B cell (primary cell): ENCODE measurements around the gene COL5A3. TPM values are rescaled to one million over a fixed set of nuclear protein-coding genes. Genes with fewer than 3 reads are reported as not detected.

ENCODE experiments used
- ATAC-seq: fragments of 200-7000 bp; cut with Tn5 transposase; one replicate; pipeline ENCODE4 v1.10.0; 2021; ENCODE audit warnings: low read depth, mild to moderate bottlenecking, moderate number of reproducible peaks, moderate library complexity
- CTCF ChIA-PET: fragments of 350-600 bp; sonication (Branson Sonifier 250); formaldehyde crosslinking; loops from one replicate; lab custom pipeline; 2021; ENCODE audit warnings: antibody characterized with exemption, inconsistent platforms; lab: Charles Lee
- POLR2A ChIA-PET: fragments of 350-600 bp; sonication (Branson Sonifier 250); formaldehyde crosslinking; loops from one replicate; lab custom pipeline; 2021; ENCODE audit warnings: antibody characterized with exemption; lab: Charles Lee
- DNase-seq: peaks from one replicate; pipeline ENCODE4 v3.0.0; 2013
- H2AFZ ChIP-seq: 2 replicates; pipeline ENCODE4 v1.6.1; 2012; ENCODE audit warnings: mild to moderate bottlenecking, low read depth, low read length; ENCODE audit not compliant: insufficient read depth, poor library complexity, severe bottlenecking
- H3K27ac ChIP-seq, 2 donors: 1 replicate in 1 of 2; 2 replicates in 1 of 2; pipeline ENCODE4 v1.5.1; 2012 to 2013; ENCODE audit warnings: low read length in 2 of 2, mild to moderate bottlenecking in 2 of 2, moderate library complexity in 1 of 2
- H3K27me3 ChIP-seq, 4 experiments: fragments of 200-600 bp in 1 of 4; sonication (generic) in 1 of 4; replicated peaks in 1 of 4; 1 replicate in 2 of 4; 2 replicates in 2 of 4; pipeline versions ENCODE4 v1.6.1 to v1.7.0; 2013 to 2016; ENCODE audit warnings: low read length in 3 of 4, mild to moderate bottlenecking in 2 of 4, mixed read lengths in 1 of 4, moderate library complexity in 1 of 4; ENCODE audit not compliant: insufficient read depth in 4 of 4, control insufficient read depth in 3 of 4; ENCODE audit errors: control extremely low read depth in 1 of 4
- H3K36me3 ChIP-seq, 2 experiments: replicated peaks in 1 of 2; 1 replicate in 1 of 2; 2 replicates in 1 of 2; pipeline versions ENCODE4 v1.6.1 to v1.7.1; 2013; ENCODE audit warnings: low read length in 1 of 2; ENCODE audit not compliant: insufficient read depth in 2 of 2, control insufficient read depth in 1 of 2; ENCODE audit errors: control extremely low read depth in 1 of 2, extremely low read depth in 1 of 2
- H3K4me1 ChIP-seq, 2 donors: fragments of 200-600 bp in 1 of 2; sonication (generic) in 1 of 2; 1 replicate in 1 of 2; 2 replicates in 1 of 2; pipeline versions ENCODE4 v1.5.1 to v1.6.1; 2013 to 2017; ENCODE audit warnings: low read length in 2 of 2; ENCODE audit not compliant: control insufficient read depth in 2 of 2, insufficient read depth in 2 of 2
- H3K4me2 ChIP-seq: replicated peaks from 2 replicates; pipeline ENCODE3; 2012; ENCODE audit warnings: mild to moderate bottlenecking, low read depth, low read length; ENCODE audit not compliant: poor library complexity, severe bottlenecking
- H3K4me3 ChIP-seq, 5 experiments: fragments of 200-600 bp in 1 of 5; sonication (generic) in 1 of 5; 1 replicate in 3 of 5; 2 replicates in 2 of 5; pipeline versions ENCODE4 v1.5.1 to v1.7.0; 2011 to 2016; ENCODE audit warnings: low read length in 4 of 5, mild to moderate bottlenecking in 4 of 5, low read depth in 2 of 5, control low read depth in 1 of 5, moderate library complexity in 1 of 5; ENCODE audit not compliant: insufficient read depth in 1 of 5; ENCODE audit errors: control extremely low read depth in 1 of 5, extremely low read depth in 1 of 5
- H3K79me2 ChIP-seq: fragments of 200-600 bp; sonication (generic); one replicate; pipeline ENCODE4 v1.6.0; 2016; ENCODE audit warnings: low read length; ENCODE audit not compliant: control insufficient read depth, insufficient read depth
- H3K9ac ChIP-seq: fragments of 200-600 bp; sonication (generic); 2 replicates; pipeline ENCODE4 v1.6.1; 2017; ENCODE audit warnings: mild to moderate bottlenecking, low read length, moderate library complexity
- H3K9me3 ChIP-seq, 3 donors: one replicate each; pipeline versions ENCODE4 v1.6.1 to v1.7.1; 2013; ENCODE audit warnings: low read length in 2 of 3; ENCODE audit not compliant: control insufficient read depth in 2 of 3, insufficient read depth in 1 of 3; ENCODE audit errors: control extremely low read depth in 1 of 3
- H4K20me1 ChIP-seq: 2 replicates; pipeline ENCODE4 v1.6.0; 2012; ENCODE audit warnings: mild to moderate bottlenecking, low read length; ENCODE audit not compliant: insufficient read depth, control insufficient read depth, poor library complexity, severe bottlenecking
- H3K27ac Mint-ChIP-seq: one replicate; pipeline ENCODE4 v1.8.0; 2021; ENCODE audit warnings: mixed read lengths
- H3K27me3 Mint-ChIP-seq: one replicate; pipeline ENCODE4 v1.8.0; 2021; ENCODE audit warnings: mixed read lengths
- H3K4me1 Mint-ChIP-seq: one replicate; pipeline ENCODE4 v1.8.0; 2021; ENCODE audit warnings: mixed read lengths
- H3K4me3 Mint-ChIP-seq: one replicate; pipeline ENCODE4 v1.8.0; 2021; ENCODE audit warnings: mixed read lengths
- H3K9me3 Mint-ChIP-seq: one replicate; pipeline ENCODE4 v1.8.0; 2022; ENCODE audit warnings: mixed read lengths; ENCODE audit not compliant: insufficient read depth
- EZH2 ChIP-seq: IDR thresholded peaks from 2 replicates; pipeline ENCODE4 v1.6.1; 2012; ENCODE audit warnings: borderline replicate concordance, low read depth, mild to moderate bottlenecking, moderate library complexity, low read length; ENCODE audit not compliant: insufficient read depth, poor library complexity, severe bottlenecking
- WGBS: methylation state at CpG from one replicate; pipeline ENCODE4 v1.1.5; 2013; ENCODE audit warnings: missing lambda C conversion rate; ENCODE audit not compliant: insufficient coverage; 5-methylcytosine and 5-hydroxymethylcytosine counted together
- intact Hi-C: fragments of 100-400 bp; cut with micrococcal nuclease; formaldehyde crosslinking; loops from one replicate; pipeline ENCODE4 v1.10.0; 2022
- polyA plus RNA-seq: library from polyadenylated mRNA; depleted of rRNA; stranded (reverse); fragments of >200 nt; gene quantifications from 2 replicates; pipeline ENCODE4 v1.2.3, GENCODE V29; 2012
- total RNA-seq, 2 donors: library from RNA; stranded (reverse); fragments of 120-200 nt in 1 of 2; gene quantifications; 1 replicate in 1 of 2; 2 replicates in 1 of 2; pipeline versions ENCODE4 v1.2.3 to v1.2.4, GENCODE V29; 2013 to 2022
- TF ChIP-seq, protein P1 (sequence below): fragments of 200-600 bp; IDR thresholded peaks from one replicate; pipeline ENCODE4 v1.8.0; 2022; ENCODE audit warnings: antibody characterized with exemption, mild to moderate bottlenecking

COL5A3 gene
- total and polyA plus RNA-seq, 2 donors (not counting 1 experiment from before 2014, with no cell fraction given) = 0.01 TPM; not detected in 1

DNA sequence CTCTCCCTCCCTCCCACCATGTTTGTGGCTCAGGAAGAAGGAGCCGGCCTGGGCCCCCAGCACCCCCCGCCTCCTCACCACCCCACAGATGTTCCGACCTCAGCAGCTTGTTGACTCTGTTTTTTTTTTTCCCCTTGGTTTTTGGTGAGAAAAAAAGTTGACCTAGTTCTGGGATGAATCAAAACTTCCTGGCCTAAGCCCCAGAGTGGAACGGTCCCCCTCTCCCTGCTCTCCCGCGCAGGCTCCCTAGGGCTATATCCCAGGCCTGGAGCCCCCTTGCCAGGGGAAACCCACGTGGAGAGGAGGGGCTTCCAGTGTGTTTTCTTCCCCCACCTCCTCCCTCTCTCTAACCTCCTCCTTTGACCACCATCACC lies 4.0 kb downstream of the COL5A3 start:
- no peak overlapping the region for H3K9ac ChIP-seq
- 0% methylated on average over 1 of the region's 7 CpGs for WGBS
- TF ChIP-seq EZH2 = no peak
- TF ChIP-seq, protein P1, sequence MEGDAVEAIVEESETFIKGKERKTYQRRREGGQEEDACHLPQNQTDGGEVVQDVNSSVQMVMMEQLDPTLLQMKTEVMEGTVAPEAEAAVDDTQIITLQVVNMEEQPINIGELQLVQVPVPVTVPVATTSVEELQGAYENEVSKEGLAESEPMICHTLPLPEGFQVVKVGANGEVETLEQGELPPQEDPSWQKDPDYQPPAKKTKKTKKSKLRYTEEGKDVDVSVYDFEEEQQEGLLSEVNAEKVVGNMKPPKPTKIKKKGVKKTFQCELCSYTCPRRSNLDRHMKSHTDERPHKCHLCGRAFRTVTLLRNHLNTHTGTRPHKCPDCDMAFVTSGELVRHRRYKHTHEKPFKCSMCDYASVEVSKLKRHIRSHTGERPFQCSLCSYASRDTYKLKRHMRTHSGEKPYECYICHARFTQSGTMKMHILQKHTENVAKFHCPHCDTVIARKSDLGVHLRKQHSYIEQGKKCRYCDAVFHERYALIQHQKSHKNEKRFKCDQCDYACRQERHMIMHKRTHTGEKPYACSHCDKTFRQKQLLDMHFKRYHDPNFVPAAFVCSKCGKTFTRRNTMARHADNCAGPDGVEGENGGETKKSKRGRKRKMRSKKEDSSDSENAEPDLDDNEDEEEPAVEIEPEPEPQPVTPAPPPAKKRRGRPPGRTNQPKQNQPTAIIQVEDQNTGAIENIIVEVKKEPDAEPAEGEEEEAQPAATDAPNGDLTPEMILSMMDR = no peak
- no peak overlapping the region for H3K4me3 ChIP-seq
- CTCF ChIA-PET = interaction anchor here (1.6 kb wide), 1 partner anchor 21 kb away, joined by 5 read pairs; no protein-coding TSS in a partner anchor
- peaks cover 0 to 9% of the 10 kb centered on the region in 2 donors for H3K4me1 ChIP-seq
- ATAC-seq (no peak), DNase-seq (no peak)
- H3K79me2 ChIP-seq = no peaks in the 10 kb centered on the region
- no peak overlapping the region for H2AFZ ChIP-seq
- H3K36me3 ChIP-seq = no peaks in the 10 kb centered on the region
- no peak overlapping the region for H3K27ac ChIP-seq
- H3K9me3 ChIP-seq = peaks cover 0 to 31% (median 0%) of the 10 kb centered on the region in 3 donors
- H3K27me3 Mint-ChIP-seq = peaks cover 57% of the 10 kb centered on the region
- POLR2A ChIA-PET = no interaction called here
- peaks cover 0 to 80% (median 17%) of the 10 kb centered on the region in 4 experiments for H3K27me3 ChIP-seq
- H3K4me2 ChIP-seq = no peak overlapping the region
- peaks cover 3% of the 10 kb centered on the region for H3K9me3 Mint-ChIP-seq
- no peaks in the 10 kb centered on the region for H4K20me1 ChIP-seq
- intact Hi-C loops = no loop called here
- H3K4me3 Mint-ChIP-seq = no peak overlapping the region
- no peak overlapping the region for H3K27ac Mint-ChIP-seq
- peaks cover 4% of the 10 kb centered on the region for H3K4me1 Mint-ChIP-seq

DNA sequence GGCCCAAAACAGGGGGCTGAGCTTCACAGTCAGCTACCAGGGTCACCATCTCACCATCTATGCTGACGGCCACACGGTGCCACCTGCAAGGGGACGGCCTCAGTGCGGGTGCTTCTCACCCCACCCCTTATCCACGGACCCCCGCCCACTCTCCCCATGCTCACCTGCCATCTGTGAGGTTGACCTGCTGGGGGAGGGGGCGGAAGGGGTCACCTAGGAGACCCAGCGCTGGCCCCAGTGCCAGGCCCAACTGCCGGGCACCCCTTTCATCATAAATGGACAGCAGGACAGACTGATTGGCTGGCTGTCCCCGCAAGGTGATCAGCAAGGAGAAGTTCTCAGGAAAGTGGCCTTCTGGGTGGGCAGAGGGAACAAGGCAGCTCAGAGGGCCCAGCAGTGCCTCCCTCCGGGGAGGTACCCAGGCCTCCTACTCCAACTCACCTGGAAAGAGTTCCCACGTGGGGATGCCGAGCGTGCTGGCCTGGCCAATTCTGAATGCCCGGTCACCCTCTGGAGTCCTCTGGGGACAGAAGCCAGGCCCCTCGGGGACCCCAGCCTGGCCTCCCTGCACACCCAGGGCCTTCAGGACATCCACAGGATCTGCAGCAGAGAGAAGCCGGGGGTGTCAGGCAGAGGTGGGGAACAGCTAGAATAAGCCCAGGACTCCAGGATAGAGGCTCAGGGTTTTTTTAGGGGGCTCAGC lies 4.5 kb downstream of the COL5A3 start:
- H3K27me3 Mint-ChIP-seq = peaks cover 52% of the 10 kb centered on the region

More for the DNA sequence above, 4.5 kb downstream of the COL5A3 start:
- Mint-ChIP-seq H3K4me3 (no peak overlapping the region), H3K4me1 (peaks cover 4% of the 10 kb centered on the region), H3K27ac (no peak overlapping the region), H3K9me3 (peaks cover 3% of the 10 kb centered on the region)
- H3K4me3 ChIP-seq = no peak overlapping the region
- ATAC-seq (no peak), DNase-seq (no peak)
- TF ChIP-seq, protein P1 = no peak
- TF ChIP-seq EZH2 = no peak
- 81% methylated on average over 11 of the region's 17 CpGs for WGBS
- H2AFZ ChIP-seq = no peak overlapping the region
- intact Hi-C loops = no loop called here
- CTCF ChIA-PET = interaction anchor here (1.6 kb wide), 1 partner anchor 22 kb away, joined by 5 read pairs; no protein-coding TSS in a partner anchor
- H3K9me3 ChIP-seq = peaks cover 0 to 28% (median 0%) of the 10 kb centered on the region in 3 donors
- no peaks in the 10 kb centered on the region for H4K20me1 ChIP-seq
- no peak overlapping the region for H3K4me2 ChIP-seq
- H3K79me2 ChIP-seq = no peaks in the 10 kb centered on the region
- POLR2A ChIA-PET = no interaction called here
- H3K36me3 ChIP-seq = no peaks in the 10 kb centered on the region
- no peak overlapping the region for H3K9ac ChIP-seq
- H3K27me3 ChIP-seq = peaks cover 0 to 78% (median 18%) of the 10 kb centered on the region in 4 experiments
- H3K4me1 ChIP-seq = peaks cover 0 to 9% of the 10 kb centered on the region in 2 donors
- no peak overlapping the region for H3K27ac ChIP-seq
